Keratinocyte (primary cell): ENCODE results near the gene CREB3L2. TPM values are rescaled to one million over a fixed set of nuclear protein-coding genes. Genes with fewer than 3 reads are reported as not detected.

ENCODE experiments used
- DNase-seq: peaks from one replicate; pipeline ENCODE4 v3.0.0-alpha.2; 2011; ENCODE audit warnings: low read depth, missing footprints, low spot score
- FAIRE-seq: peaks from 2 replicates; lab custom pipeline; 2011; peaks lifted over from hg19 to GRCh38; lab: Jason Lieb, UNC
- H2AFZ ChIP-seq: 2 replicates; pipeline ENCODE4 v1.6.0; 2012; ENCODE audit warnings: low read length, control low read depth, inconsistent platforms; ENCODE audit not compliant: control insufficient read depth
- H3K27ac ChIP-seq: 2 replicates; pipeline ENCODE4 v1.5.1; 2011; ENCODE audit warnings: low read length; ENCODE audit not compliant: control insufficient read depth, insufficient read depth
- H3K27me3 ChIP-seq: 3 replicates; pipeline ENCODE4 v1.6.0; 2011; ENCODE audit warnings: low read length; ENCODE audit not compliant: control insufficient read depth, insufficient read depth; ENCODE audit errors: extremely low read depth
- H3K36me3 ChIP-seq, 2 experiments: 2 replicates in 1 of 2; 3 replicates in 1 of 2; pipeline ENCODE4 v1.5.1; 2011; ENCODE audit warnings: low read length in 2 of 2, mild to moderate bottlenecking in 1 of 2; ENCODE audit not compliant: control insufficient read depth in 2 of 2, insufficient read depth in 2 of 2; ENCODE audit errors: extremely low read depth in 1 of 2
- H3K4me1 ChIP-seq: 3 replicates; pipeline ENCODE4 v1.5.1; 2011; ENCODE audit warnings: low read length; ENCODE audit not compliant: control insufficient read depth, insufficient read depth; ENCODE audit errors: extremely low read depth
- H3K4me2 ChIP-seq: 3 replicates; pipeline ENCODE4 v1.6.0; 2011; ENCODE audit warnings: low read depth, low read length; ENCODE audit not compliant: control insufficient read depth, insufficient read depth; ENCODE audit errors: extremely low read depth
- H3K4me3 ChIP-seq, 3 experiments: fragments of 200-600 bp in 1 of 3; sonication (generic) in 1 of 3; 2 replicates in 2 of 3; 3 replicates in 1 of 3; pipeline ENCODE4 v1.5.1; 2011 to 2016; ENCODE audit warnings: low read length in 3 of 3, mild to moderate bottlenecking in 3 of 3, control low read depth in 2 of 3, inconsistent platforms in 1 of 3, low read depth in 1 of 3, mixed read lengths in 1 of 3, mixed run types in 1 of 3, moderate library complexity in 1 of 3; ENCODE audit not compliant: control insufficient read depth in 2 of 3, insufficient read depth in 2 of 3; ENCODE audit errors: extremely low read depth in 1 of 3
- H3K79me2 ChIP-seq: 2 replicates; pipeline ENCODE4 v1.6.0; 2012; ENCODE audit warnings: low read length; ENCODE audit not compliant: control insufficient read depth, insufficient read depth
- H3K9ac ChIP-seq: 3 replicates; pipeline ENCODE4 v1.6.0; 2011; ENCODE audit warnings: low read length; ENCODE audit not compliant: control insufficient read depth, insufficient read depth; ENCODE audit errors: extremely low read depth
- H3K9me1 ChIP-seq: 3 replicates; pipeline ENCODE4 v1.6.0; 2011; ENCODE audit warnings: low read length; ENCODE audit not compliant: control insufficient read depth, insufficient read depth; ENCODE audit errors: extremely low read depth
- H3K9me3 ChIP-seq: 2 replicates; pipeline ENCODE4 v1.5.1; 2012; ENCODE audit warnings: low read depth, low read length; ENCODE audit not compliant: control insufficient read depth
- H4K20me1 ChIP-seq: 3 replicates; pipeline ENCODE4 v1.6.0; 2011; ENCODE audit warnings: low read length; ENCODE audit not compliant: control insufficient read depth, insufficient read depth; ENCODE audit errors: extremely low read depth
- CTCF ChIP-seq, 3 experiments: IDR thresholded peaks in 1 of 3; conservative IDR thresholded peaks in 1 of 3; optimal IDR thresholded peaks in 1 of 3; 2 replicates in 2 of 3; 3 replicates in 1 of 3; pipeline versions ENCODE3 to v1.5.1; 2011; ENCODE audit warnings: low read length in 3 of 3, mild to moderate bottlenecking in 3 of 3, moderate library complexity in 2 of 3, control low read depth in 1 of 3, inconsistent platforms in 1 of 3; ENCODE audit not compliant: insufficient read depth in 2 of 3; ENCODE audit errors: extremely low read depth in 1 of 3
- EZH2 ChIP-seq: IDR thresholded peaks from one replicate; pipeline ENCODE4 v1.6.1; 2012; ENCODE audit warnings: inconsistent platforms, mild to moderate bottlenecking, low read length, moderate library complexity
- dilution Hi-C: fragments of 300-500 bp; cut with MboI; formaldehyde crosslinking; loops from one replicate; pipeline ENCODE4 v1.7.0; 2020; ENCODE audit warnings: low sequenced_read_pairs; ENCODE audit not compliant: extremely low pct_ligation_motif_present
- polyA plus RNA-seq, 5 experiments: library from polyadenylated mRNA; depleted of rRNA in 3 of 5; stranded (reverse) in 3 of 5; stranded (forward) in 1 of 5; unstranded in 1 of 5; fragments of >200 nt; gene quantifications; 1 replicate in 1 of 5; 2 replicates in 3 of 5; 3 replicates in 1 of 5; pipeline versions ENCODE4 v1.2.1 to v1.2.3, GENCODE V29; 2011 to 2012; ENCODE audit warnings: missing spikeins in 2 of 5, low read depth in 1 of 5, low replicate concordance in 1 of 5

CREB3L2 gene
- polyA plus RNA-seq, 1 donor (not counting 4 experiments of a cell fraction or from before 2014, with no cell fraction given) = 12.8 TPM

GRCh38 chr7:137987968-137988367 is 13.9 kb downstream of the CREB3L2 start:
- Histone ChIP-seq H3K27ac (no peak overlapping the region), H3K4me2 (no peak overlapping the region), H3K27me3 (no peaks in the 10 kb centered on the region), H2AFZ (no peak overlapping the region), H4K20me1 (peaks cover 4% of the 10 kb centered on the region), H3K36me3 (no peaks in the 10 kb centered on the region), H3K9ac (no peak overlapping the region), H3K4me3 (no peak overlapping the region), H3K79me2 (peaks cover 69% of the 10 kb centered on the region), H3K9me1 (peaks cover 4% of the 10 kb centered on the region), H3K4me1 (peaks cover 24% of the 10 kb centered on the region), H3K9me3 (no peaks in the 10 kb centered on the region)
- DNase-seq (no peak), FAIRE-seq (no peak)
- dilution Hi-C loops = no loop called here
- TF ChIP-seq EZH2 (no peak), CTCF (optimal IDR thresholded peaks at IDR 0.05 in 1 of 3, IDR thresholded peaks at IDR 0.05 in 1 of 3, conservative IDR thresholded peaks at IDR 0.05 in 1 of 3; ENCODE audit: extremely low read depth in 1 of 3, insufficient read depth in 2 of 3, low read length in 3 of 3) (no peak)

GRCh38 chr7:137987563-137987962 is 14.3 kb downstream of the CREB3L2 start:
- Histone ChIP-seq H3K4me3 (no peak overlapping the region), H3K36me3 (no peaks in the 10 kb centered on the region), H3K79me2 (peaks cover 65% of the 10 kb centered on the region), H3K27ac (no peak overlapping the region), H3K4me2 (no peak overlapping the region), H3K9me3 (no peaks in the 10 kb centered on the region), H3K9ac (no peak overlapping the region), H4K20me1 (peaks cover 4% of the 10 kb centered on the region), H2AFZ (no peak overlapping the region), H3K9me1 (peaks cover 4% of the 10 kb centered on the region), H3K27me3 (no peaks in the 10 kb centered on the region), H3K4me1 (peaks cover 20% of the 10 kb centered on the region)
- TF ChIP-seq EZH2 (no peak), CTCF (optimal IDR thresholded peaks at IDR 0.05 in 1 of 3, IDR thresholded peaks at IDR 0.05 in 1 of 3, conservative IDR thresholded peaks at IDR 0.05 in 1 of 3; ENCODE audit: extremely low read depth in 1 of 3, insufficient read depth in 2 of 3, low read length in 3 of 3) (no peak)
- FAIRE-seq (no peak), DNase-seq (no peak)
- dilution Hi-C loops = no loop called here
